ENCODE measurements around the gene ORC5. TPM values are rescaled to one million over a fixed set of nuclear protein-coding genes. Genes with fewer than 3 reads are reported as not detected.

The ORC5 gene
- polyA plus RNA-seq, 1 donor (not counting 4 experiments of a cell fraction or from before 2014, with no cell fraction given), result 17.9 TPM

GRCh38 chr7:104135760-104136558 lies 71.9 kb downstream of the ORC5 start:
- Histone ChIP-seq H3K9me3 (ENCODE audit: control insufficient read depth, low read depth, low read length) (no peaks in the 10 kb centered on the region), H3K4me1 (ENCODE audit: control insufficient read depth, extremely low read depth, insufficient read depth, low read length) (peaks cover 1% of the 10 kb centered on the region), H3K4me2 (ENCODE audit: control insufficient read depth, extremely low read depth, insufficient read depth, low read depth, low read length) (no peak overlapping the region), H3K9ac (ENCODE audit: control insufficient read depth, extremely low read depth, insufficient read depth, low read length) (no peak overlapping the region), H4K20me1 (ENCODE audit: control insufficient read depth, extremely low read depth, insufficient read depth, low read length) (no peaks in the 10 kb centered on the region), H3K36me3 (ENCODE audit: control insufficient read depth in 2 of 2, extremely low read depth in 1 of 2, insufficient read depth in 2 of 2, low read length in 2 of 2) (peaks cover 6 to 8% of the 10 kb centered on the region in 2 experiments), H3K27ac (ENCODE audit: control insufficient read depth, insufficient read depth, low read length) (no peak overlapping the region), H3K9me1 (ENCODE audit: control insufficient read depth, extremely low read depth, insufficient read depth, low read length) (no peaks in the 10 kb centered on the region), H3K4me3 (ENCODE audit: control insufficient read depth in 2 of 3, extremely low read depth in 1 of 3, insufficient read depth in 2 of 3, low read depth in 1 of 3, low read length in 3 of 3) (no peak overlapping the region), H3K27me3 (ENCODE audit: control insufficient read depth, extremely low read depth, insufficient read depth, low read length) (no peaks in the 10 kb centered on the region), H2AFZ (ENCODE audit: control insufficient read depth, low read length) (no peak overlapping the region), H3K79me2 (ENCODE audit: control insufficient read depth, insufficient read depth, low read length) (no peaks in the 10 kb centered on the region)
- dilution Hi-C loops (cut with MboI; ENCODE audit: extremely low pct_ligation_motif_present, low sequenced_read_pairs), result no loop called here
- TF ChIP-seq EZH2 (IDR thresholded peaks at IDR 0.05; ENCODE audit: low read length) (no peak), CTCF (optimal IDR thresholded peaks at IDR 0.05 in 1 of 3, IDR thresholded peaks at IDR 0.05 in 1 of 3, conservative IDR thresholded peaks at IDR 0.05 in 1 of 3; ENCODE audit: extremely low read depth in 1 of 3, insufficient read depth in 2 of 3, low read length in 3 of 3) (no peak)
- FAIRE-seq (no peak), DNase-seq (ENCODE audit: low read depth, low spot score) (no peak)

GRCh38 chr7:104133238-104133637 lies 74.6 kb downstream of the ORC5 start:
- dilution Hi-C loops (cut with MboI; ENCODE audit: extremely low pct_ligation_motif_present, low sequenced_read_pairs), result no loop called here
- H3K9ac ChIP-seq (ENCODE audit: control insufficient read depth, extremely low read depth, insufficient read depth, low read length), result no peak overlapping the region
- H4K20me1 ChIP-seq (ENCODE audit: control insufficient read depth, extremely low read depth, insufficient read depth, low read length), result no peaks in the 10 kb centered on the region
- H3K4me1 ChIP-seq (ENCODE audit: control insufficient read depth, extremely low read depth, insufficient read depth, low read length), result peaks cover 4% of the 10 kb centered on the region
- no peak overlapping the region for H3K4me2 ChIP-seq (ENCODE audit: control insufficient read depth, extremely low read depth, insufficient read depth, low read depth, low read length)
- peaks cover 8% of the 10 kb centered on the region in 2 experiments for H3K36me3 ChIP-seq (ENCODE audit: control insufficient read depth in 2 of 2, extremely low read depth in 1 of 2, insufficient read depth in 2 of 2, low read length in 2 of 2)
- no peak for TF ChIP-seq CTCF (optimal IDR thresholded peaks at IDR 0.05 in 1 of 3, IDR thresholded peaks at IDR 0.05 in 1 of 3, conservative IDR thresholded peaks at IDR 0.05 in 1 of 3; ENCODE audit: extremely low read depth in 1 of 3, insufficient read depth in 2 of 3, low read length in 3 of 3)
- TF ChIP-seq EZH2 (IDR thresholded peaks at IDR 0.05; ENCODE audit: low read length), result no peak
- H3K79me2 ChIP-seq (ENCODE audit: control insufficient read depth, insufficient read depth, low read length), result no peaks in the 10 kb centered on the region
- H3K27me3 ChIP-seq (ENCODE audit: control insufficient read depth, extremely low read depth, insufficient read depth, low read length), result no peaks in the 10 kb centered on the region
- no peak for DNase-seq (ENCODE audit: low read depth, low spot score)
- no peak for FAIRE-seq
- H3K9me1 ChIP-seq (ENCODE audit: control insufficient read depth, extremely low read depth, insufficient read depth, low read length), result no peaks in the 10 kb centered on the region
- H3K9me3 ChIP-seq (ENCODE audit: control insufficient read depth, low read depth, low read length), result no peaks in the 10 kb centered on the region
- H3K4me3 ChIP-seq (ENCODE audit: control insufficient read depth in 2 of 3, extremely low read depth in 1 of 3, insufficient read depth in 2 of 3, low read depth in 1 of 3, low read length in 3 of 3), result no peak overlapping the region
- no peak overlapping the region for H3K27ac ChIP-seq (ENCODE audit: control insufficient read depth, insufficient read depth, low read length)
- no peak overlapping the region for H2AFZ ChIP-seq (ENCODE audit: control insufficient read depth, low read length)

Measured in keratinocyte (primary cell).